GM23248 (cell line): ENCODE measurements around the gene TTC8.

Experiments
- EZH2 ChIP-seq: fragments of 200-600 bp; sonication (generic); IDR thresholded peaks from 2 replicates; pipeline ENCODE4 v1.6.1; 2018; ENCODE audit warnings: antibody characterized with exemption, mild to moderate bottlenecking; ENCODE audit not compliant: insufficient read depth, poor library complexity, severe bottlenecking
- EZH2phosphoT487 ChIP-seq: fragments of 200-600 bp; sonication (generic); IDR thresholded peaks from 2 replicates; pipeline ENCODE4 v1.6.1; 2018; ENCODE audit warnings: antibody characterized with exemption, moderate library complexity, mild to moderate bottlenecking, low read depth; ENCODE audit not compliant: insufficient read depth

- TF ChIP-seq EZH2 (no peak), EZH2phosphoT487 (no peak)
These were observed 20.0 kb upstream of the TTC8 start for GRCh38 chr14:88804477-88804876.
